Activated T-cell treated with anti-CD3 and anti-CD28 coated beads, Interleukin-2, amount 50 U/mL, for 24 hours (primary cell): Measurements from ENCODE around the gene PAN3.

Experiments
- DNase-seq: peaks from one replicate; pipeline ENCODE4 v3.0.0-alpha.2; 2020
- H3K27ac Mint-ChIP-seq: 2 replicates; pipeline ENCODE4 v1.8.0; 2020; ENCODE audit warnings: mild to moderate bottlenecking, mixed read lengths
- H3K27me3 Mint-ChIP-seq: 2 replicates; pipeline ENCODE4 v1.8.0; 2020; ENCODE audit warnings: mixed read lengths
- H3K36me3 Mint-ChIP-seq: 2 replicates; pipeline ENCODE4 v1.8.0; 2020; ENCODE audit warnings: low read depth, mixed read lengths
- H3K4me1 Mint-ChIP-seq: 2 replicates; pipeline ENCODE4 v1.8.0; 2020; ENCODE audit warnings: low read depth, mixed read lengths
- H3K4me3 Mint-ChIP-seq: 2 replicates; pipeline ENCODE4 v1.8.0; 2020; ENCODE audit warnings: mild to moderate bottlenecking, moderate library complexity, mixed read lengths
- H3K9me3 Mint-ChIP-seq: 2 replicates; pipeline ENCODE4 v1.8.0; 2020; ENCODE audit warnings: mixed read lengths

PAN3 gene

DNA sequence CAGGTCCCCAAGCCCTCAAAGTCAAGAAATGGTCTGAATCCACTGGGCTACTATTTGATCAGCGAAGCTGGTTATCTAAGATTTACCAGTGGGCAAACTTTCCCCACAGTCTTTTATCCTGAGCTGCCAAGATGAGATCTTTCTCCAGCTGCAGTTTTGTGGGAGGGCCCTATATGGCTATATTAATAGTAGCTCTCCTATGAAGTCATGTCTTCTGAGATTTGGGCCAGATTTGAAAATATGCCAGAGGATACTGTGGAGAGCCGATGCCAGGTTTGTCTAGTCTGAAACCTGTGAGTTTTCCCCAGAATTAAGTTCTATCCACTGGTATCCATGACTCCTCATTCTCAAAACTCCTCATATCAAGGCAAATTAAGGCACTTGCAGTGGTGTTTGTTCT lies 183.4 kb downstream of the PAN3 start:
- Mint-ChIP-seq H3K27ac (no peak overlapping the region), H3K9me3 (no peaks in the 10 kb centered on the region), H3K4me1 (peaks cover 4% of the 10 kb centered on the region), H3K36me3 (no peaks in the 10 kb centered on the region), H3K4me3 (no peak overlapping the region), H3K27me3 (no peaks in the 10 kb centered on the region)
- no peak for DNase-seq

DNA sequence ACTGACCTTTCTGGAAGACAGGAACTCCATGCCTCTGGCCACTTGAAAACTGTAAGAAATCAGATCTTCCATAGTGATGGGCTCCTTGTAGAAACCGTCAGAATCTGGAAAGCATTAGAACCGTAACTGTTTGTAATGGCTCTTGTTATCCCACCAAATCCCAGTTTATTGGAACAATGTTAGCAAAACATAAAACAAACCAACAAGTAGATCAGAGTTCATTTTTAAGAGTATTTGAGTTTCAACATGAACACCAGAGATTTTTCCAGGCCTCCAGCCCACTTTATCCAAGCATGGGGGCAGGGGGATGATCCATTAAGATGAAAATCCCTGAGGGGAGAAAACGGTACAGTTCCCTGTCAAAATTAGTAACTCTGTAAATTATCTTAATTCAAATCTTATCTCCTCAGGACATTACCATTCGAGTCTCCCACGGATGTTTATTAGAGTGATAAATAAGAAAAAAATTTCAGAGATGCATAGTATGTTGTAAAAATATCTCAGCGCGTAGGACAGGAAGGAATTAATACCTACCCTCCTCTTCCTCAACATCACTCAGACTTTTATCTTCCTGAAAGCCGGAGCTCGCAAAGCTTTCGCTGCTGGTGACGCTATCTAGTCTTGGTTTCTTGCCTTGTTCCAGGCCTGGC lies 184.0 kb downstream of the PAN3 start:
- Mint-ChIP-seq H3K27ac (no peak overlapping the region), H3K9me3 (no peaks in the 10 kb centered on the region), H3K4me1 (peaks cover 4% of the 10 kb centered on the region), H3K27me3 (no peaks in the 10 kb centered on the region), H3K4me3 (no peak overlapping the region), H3K36me3 (no peaks in the 10 kb centered on the region)
- no peak for DNase-seq

GRCh38 chr13:28324181-28324789 lies 185.9 kb downstream of the PAN3 start:
- H3K9me3 Mint-ChIP-seq = no peaks in the 10 kb centered on the region
- no peaks in the 10 kb centered on the region for H3K27me3 Mint-ChIP-seq
- H3K4me3 Mint-ChIP-seq = no peak overlapping the region
- DNase-seq = peak; percentile 58
- no peak overlapping the region for H3K27ac Mint-ChIP-seq
- H3K4me1 Mint-ChIP-seq = peaks cover 4% of the 10 kb centered on the region
- no peaks in the 10 kb centered on the region for H3K36me3 Mint-ChIP-seq

DNA sequence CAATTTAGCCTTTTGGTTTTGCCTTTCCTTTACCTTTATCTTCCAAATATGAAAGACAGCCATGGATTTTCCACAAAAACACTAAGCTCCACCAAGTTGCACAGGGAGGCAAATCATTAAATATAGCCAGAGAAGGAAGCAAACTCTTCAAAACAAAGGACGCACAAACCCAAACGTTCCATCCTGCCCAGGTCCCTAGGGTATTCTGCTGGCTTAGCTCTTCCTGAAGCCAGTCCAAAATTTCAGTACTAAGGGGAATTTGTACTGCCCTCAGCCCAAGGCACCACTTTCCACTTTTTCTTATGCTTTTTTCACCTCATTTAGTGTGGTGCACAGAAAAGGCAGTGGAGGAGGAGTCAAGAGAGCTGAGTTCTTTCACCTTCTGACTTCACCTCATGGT lies 186.7 kb downstream of the PAN3 start:
- H3K27ac Mint-ChIP-seq = no peak overlapping the region
- no peaks in the 10 kb centered on the region for H3K9me3 Mint-ChIP-seq
- H3K27me3 Mint-ChIP-seq = no peaks in the 10 kb centered on the region
- no peak overlapping the region for H3K4me3 Mint-ChIP-seq
- DNase-seq = no peak
- peaks cover 4% of the 10 kb centered on the region for H3K4me1 Mint-ChIP-seq
- H3K36me3 Mint-ChIP-seq = no peaks in the 10 kb centered on the region

GRCh38 chr13:28326056-28326455 lies 187.7 kb downstream of the PAN3 start:
- no peaks in the 10 kb centered on the region for H3K27me3 Mint-ChIP-seq
- H3K36me3 Mint-ChIP-seq = no peaks in the 10 kb centered on the region
- DNase-seq = no peak
- H3K27ac Mint-ChIP-seq = no peak overlapping the region
- peaks cover 4% of the 10 kb centered on the region for H3K4me1 Mint-ChIP-seq
- no peak overlapping the region for H3K4me3 Mint-ChIP-seq
- no peaks in the 10 kb centered on the region for H3K9me3 Mint-ChIP-seq

DNA sequence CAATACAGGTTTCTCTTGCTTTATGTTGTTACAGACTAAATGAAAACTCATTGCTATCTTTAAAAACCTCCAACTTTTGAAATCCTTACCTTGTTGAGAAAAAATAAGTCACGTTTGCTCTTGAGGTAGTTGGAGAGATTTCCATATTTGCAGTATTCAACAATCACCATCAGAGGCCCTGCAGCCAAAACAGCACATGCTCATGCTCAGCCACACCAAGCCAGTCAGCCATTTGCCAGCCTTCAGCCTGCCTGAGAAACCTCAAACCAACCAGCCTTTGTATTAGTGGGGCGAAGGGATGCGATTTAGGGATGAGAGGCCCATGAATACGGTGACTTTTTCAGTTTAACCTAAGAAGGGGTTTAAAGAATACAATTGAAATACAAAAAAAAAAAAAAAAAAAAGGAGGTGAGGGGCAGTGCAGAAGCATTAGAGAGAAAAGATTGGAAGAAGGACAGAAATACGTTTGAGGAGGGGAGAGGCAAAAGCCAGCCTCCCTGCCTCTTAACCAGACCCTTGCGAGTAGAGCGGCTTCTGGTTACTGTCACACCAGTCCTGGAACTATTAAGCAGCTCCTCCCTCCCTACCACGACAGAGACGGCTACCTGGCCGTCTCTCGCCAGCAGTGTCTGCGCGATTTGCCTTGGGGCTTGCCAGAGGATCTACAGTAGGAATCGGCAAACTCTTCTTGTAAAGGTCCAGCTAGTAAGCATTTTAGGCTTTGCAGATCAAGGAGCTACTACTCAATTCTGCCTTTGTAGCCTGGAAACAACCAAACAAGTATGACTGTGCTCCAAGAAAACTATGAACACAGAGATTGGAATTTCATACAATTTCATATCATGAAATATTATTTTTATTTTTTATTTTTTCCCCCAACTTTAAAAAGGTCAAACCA lies 189.3 kb downstream of the PAN3 start:
- no peaks in the 10 kb centered on the region for H3K9me3 Mint-ChIP-seq
- H3K4me3 Mint-ChIP-seq = no peak overlapping the region
- H3K27ac Mint-ChIP-seq = no peak overlapping the region
- no peaks in the 10 kb centered on the region for H3K27me3 Mint-ChIP-seq
- peaks cover 4% of the 10 kb centered on the region for H3K4me1 Mint-ChIP-seq
- no peak for DNase-seq
- no peaks in the 10 kb centered on the region for H3K36me3 Mint-ChIP-seq

DNA sequence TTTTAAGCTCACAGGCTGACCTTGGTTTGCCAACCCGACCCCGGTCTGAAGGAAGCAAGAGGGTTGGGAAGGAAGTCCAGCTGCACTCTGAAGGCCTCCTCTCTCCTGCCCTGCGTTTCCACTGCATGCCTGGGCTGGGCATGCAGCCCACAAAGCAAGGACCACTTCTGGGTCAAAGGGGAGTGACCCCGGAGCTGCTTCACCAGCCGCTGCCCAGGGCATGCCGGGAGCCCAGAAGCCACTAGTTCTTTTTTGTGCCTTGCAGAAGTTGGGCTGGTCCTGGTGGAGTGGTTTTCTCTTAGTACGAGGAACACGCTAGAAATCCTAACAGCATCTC lies 189.9 kb downstream of the PAN3 start:
- no peak overlapping the region for H3K27ac Mint-ChIP-seq
- H3K4me1 Mint-ChIP-seq = peaks cover 5% of the 10 kb centered on the region
- H3K9me3 Mint-ChIP-seq = no peaks in the 10 kb centered on the region
- H3K36me3 Mint-ChIP-seq = no peaks in the 10 kb centered on the region
- no peaks in the 10 kb centered on the region for H3K27me3 Mint-ChIP-seq
- no peak overlapping the region for H3K4me3 Mint-ChIP-seq
- no peak for DNase-seq

GRCh38 chr13:28329395-28330158 lies 191.2 kb downstream of the PAN3 start:
- H3K27ac Mint-ChIP-seq = no peak overlapping the region
- no peak for DNase-seq
- no peak overlapping the region for H3K4me3 Mint-ChIP-seq
- H3K27me3 Mint-ChIP-seq = no peaks in the 10 kb centered on the region
- peaks cover 5% of the 10 kb centered on the region for H3K4me1 Mint-ChIP-seq
- no peaks in the 10 kb centered on the region for H3K36me3 Mint-ChIP-seq
- H3K9me3 Mint-ChIP-seq = no peaks in the 10 kb centered on the region

- peaks cover 5% of the 10 kb centered on the region for H3K4me1 Mint-ChIP-seq
- DNase-seq = no peak
- H3K36me3 Mint-ChIP-seq = no peaks in the 10 kb centered on the region
- no peaks in the 10 kb centered on the region for H3K9me3 Mint-ChIP-seq
- no peak overlapping the region for H3K27ac Mint-ChIP-seq
- H3K27me3 Mint-ChIP-seq = no peaks in the 10 kb centered on the region
- H3K4me3 Mint-ChIP-seq = no peak overlapping the region
Observed at GRCh38 chr13:28333204-28333881, 195.0 kb downstream of the PAN3 start.

- DNase-seq = no peak
Observed at GRCh38 chr13:28336193-28336657, 197.9 kb downstream of the PAN3 start.

DNA sequence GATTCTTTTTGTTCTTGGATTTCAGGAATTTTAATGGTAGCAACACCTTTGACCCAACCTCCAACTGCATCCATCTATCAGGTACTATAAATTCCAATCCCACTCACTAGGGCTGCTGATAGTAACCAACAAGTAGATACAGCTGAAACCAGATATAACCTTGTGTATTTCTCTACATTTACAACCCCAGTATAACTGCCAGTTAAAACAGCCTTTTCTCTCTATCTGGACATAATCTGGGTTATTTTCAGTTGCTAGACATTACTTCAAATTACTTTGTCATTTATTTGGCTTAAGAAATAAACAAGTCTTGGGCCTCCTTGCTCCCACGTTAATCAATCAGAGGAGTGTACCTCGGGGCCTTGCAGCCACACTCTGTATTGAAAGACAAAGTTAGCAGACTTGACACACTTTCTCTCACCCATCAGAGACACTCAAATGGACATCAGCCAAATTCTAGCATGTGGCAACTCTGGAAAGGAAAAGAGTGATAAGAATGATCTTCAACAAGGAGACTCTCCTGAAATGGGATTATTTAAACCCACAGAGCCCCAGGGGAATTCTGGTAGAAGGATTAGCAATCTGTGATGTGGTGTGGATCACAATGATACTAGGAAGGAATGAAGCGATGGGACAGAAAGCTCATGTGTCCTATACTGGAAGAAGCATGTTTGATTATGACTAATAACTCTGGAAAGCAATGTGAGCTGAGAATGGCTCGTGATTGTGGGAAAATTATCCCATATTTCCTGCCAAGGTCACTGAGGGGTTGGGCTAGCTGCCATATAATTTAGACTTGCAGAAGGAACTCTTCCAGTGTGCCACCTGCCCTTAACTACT lies 199.0 kb downstream of the PAN3 start:
- no peaks in the 10 kb centered on the region for H3K27me3 Mint-ChIP-seq
- DNase-seq = no peak
- no peak overlapping the region for H3K27ac Mint-ChIP-seq
- H3K36me3 Mint-ChIP-seq = no peaks in the 10 kb centered on the region
- H3K4me1 Mint-ChIP-seq = peaks cover 16% of the 10 kb centered on the region
- H3K4me3 Mint-ChIP-seq = no peak overlapping the region
- no peaks in the 10 kb centered on the region for H3K9me3 Mint-ChIP-seq

More at GRCh38 chr13:28336193-28336657, 197.9 kb downstream of the PAN3 start:
- no peaks in the 10 kb centered on the region for H3K27me3 Mint-ChIP-seq
- H3K4me3 Mint-ChIP-seq = no peak overlapping the region
- no peak overlapping the region for H3K27ac Mint-ChIP-seq
- peaks cover 16% of the 10 kb centered on the region for H3K4me1 Mint-ChIP-seq
- no peaks in the 10 kb centered on the region for H3K9me3 Mint-ChIP-seq
- no peaks in the 10 kb centered on the region for H3K36me3 Mint-ChIP-seq

GRCh38 chr13:28338006-28338574 lies 199.7 kb downstream of the PAN3 start:
- no peaks in the 10 kb centered on the region for H3K36me3 Mint-ChIP-seq
- no peaks in the 10 kb centered on the region for H3K9me3 Mint-ChIP-seq
- no peak for DNase-seq
- no peak overlapping the region for H3K27ac Mint-ChIP-seq
- no peaks in the 10 kb centered on the region for H3K27me3 Mint-ChIP-seq
- H3K4me1 Mint-ChIP-seq = peaks cover 16% of the 10 kb centered on the region
- H3K4me3 Mint-ChIP-seq = no peak overlapping the region

DNA sequence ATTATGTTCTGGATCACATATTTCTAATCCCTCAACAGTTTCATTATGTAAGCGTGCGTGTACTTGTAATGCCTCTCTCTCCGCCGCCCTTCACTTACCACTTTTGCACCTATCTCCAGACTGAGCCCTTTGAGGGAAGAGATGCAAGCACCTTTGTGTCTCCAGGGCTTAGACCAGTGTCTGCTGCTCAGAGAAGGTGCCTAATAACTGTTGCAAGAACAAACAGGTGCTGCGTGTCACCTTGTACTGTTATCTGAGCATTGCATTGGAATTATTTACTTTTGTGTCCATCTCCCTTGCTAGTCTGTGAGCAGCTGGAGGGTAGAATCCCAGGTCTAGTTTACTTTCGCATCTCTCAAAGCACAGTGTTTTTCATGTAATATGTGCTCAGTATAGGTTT lies 200.4 kb downstream of the PAN3 start:
- Mint-ChIP-seq H3K27me3 (no peaks in the 10 kb centered on the region), H3K9me3 (no peaks in the 10 kb centered on the region), H3K4me1 (peaks cover 11% of the 10 kb centered on the region), H3K4me3 (no peak overlapping the region), H3K27ac (no peak overlapping the region), H3K36me3 (no peaks in the 10 kb centered on the region)
- DNase-seq = no peak
